Dermis microvascular lymphatic vessel endothelial cell (primary cell): ENCODE data around the gene CHRNA1. TPM values are rescaled to one million over a fixed set of nuclear protein-coding genes. Genes with fewer than 3 reads are reported as not detected.
A peak's percentile ranks its signal among the peaks of the same experiment; 100 is the strongest.

ENCODE experiments used
- DNase-seq, 2 donors: peaks; one replicate each; pipeline versions ENCODE4 v3.0.0 to v3.0.0-alpha.2; 2010; ENCODE audit warnings: low read depth in 2 of 2
- total RNA-seq: library from RNA; depleted of rRNA; stranded (reverse); fragments of >200 nt; gene quantifications from 2 replicates; pipeline ENCODE4 v1.2.1, GENCODE V29; 2014

CHRNA1 gene
- total RNA-seq, 1 donor from 2014 or later = 0.90 TPM

GRCh38 chr2:174761837-174762236 lies 2.4 kb downstream of the CHRNA1 start:
- DNase-seq = peak in 1 of 2 donors; percentile 62

GRCh38 chr2:174760845-174761473 lies 3.3 kb downstream of the CHRNA1 start:
- no peak for DNase-seq

- DNase-seq = no peak
These were observed 4.7 kb downstream of the CHRNA1 start for GRCh38 chr2:174759381-174760065.

- no peak for DNase-seq
These were observed 7.5 kb downstream of the CHRNA1 start for GRCh38 chr2:174756743-174757142.

- no peak for DNase-seq
These were observed 11.1 kb downstream of the CHRNA1 start for GRCh38 chr2:174753038-174753633.

GRCh38 chr2:174752403-174753037 lies 11.8 kb downstream of the CHRNA1 start:
- no peak for DNase-seq

- no peak for DNase-seq
These were observed 13.3 kb downstream of the CHRNA1 start for GRCh38 chr2:174750923-174751441.

GRCh38 chr2:174749793-174750192 lies 14.5 kb downstream of the CHRNA1 start:
- no peak for DNase-seq

- peak; percentile 38 to 63 for DNase-seq
These were observed 15.3 kb downstream of the CHRNA1 start for GRCh38 chr2:174748948-174749347.

GRCh38 chr2:174745142-174745541 lies 19.1 kb downstream of the CHRNA1 start:
- no peak for DNase-seq

GRCh38 chr2:174744111-174744510 lies 20.2 kb downstream of the CHRNA1 start:
- no peak for DNase-seq

GRCh38 chr2:174740721-174741120 lies 23.6 kb downstream of the CHRNA1 start:
- no peak for DNase-seq

GRCh38 chr2:174738841-174739240 lies 25.4 kb downstream of the CHRNA1 start:
- DNase-seq = no peak

- DNase-seq = no peak
These were observed 32.7 kb downstream of the CHRNA1 start for GRCh38 chr2:174731546-174731945.

- no peak for DNase-seq
These were observed 33.6 kb downstream of the CHRNA1 start for GRCh38 chr2:174730698-174731018.

GRCh38 chr2:174729797-174730697 lies 34.2 kb downstream of the CHRNA1 start:
- peak in 1 of 2 donors; percentile 16 for DNase-seq

GRCh38 chr2:174728096-174728495 lies 36.2 kb downstream of the CHRNA1 start:
- DNase-seq = no peak

GRCh38 chr2:174726212-174726611 lies 38.1 kb downstream of the CHRNA1 start:
- DNase-seq = no peak

GRCh38 chr2:174722942-174723592 lies 41.2 kb downstream of the CHRNA1 start:
- no peak for DNase-seq

- DNase-seq = no peak
These were observed 45.3 kb downstream of the CHRNA1 start for GRCh38 chr2:174719016-174719415.

- DNase-seq = no peak
These were observed 45.7 kb downstream of the CHRNA1 start for GRCh38 chr2:174718591-174718990.
